Body of pancreas (tissue), 4 donors: ENCODE data around the gene RDX.

ENCODE experiments used
- CTCF ChIP-seq, 7 experiments: fragments of 450-650 bp in 4 of 7; fragments of 200-600 bp in 3 of 7; sonication (generic) in 3 of 7; IDR thresholded peaks; one replicate each; pipeline ENCODE4 v1.5.1; 2016 to 2019; ENCODE audit warnings: antibody characterized with exemption in 7 of 7
- POLR2A ChIP-seq, 3 donors: fragments of 450-650 bp; IDR thresholded peaks; one replicate each; pipeline ENCODE4 v1.6.1; 2016; ENCODE audit warnings: antibody characterized with exemption in 3 of 3, mild to moderate bottlenecking in 2 of 3

DNA sequence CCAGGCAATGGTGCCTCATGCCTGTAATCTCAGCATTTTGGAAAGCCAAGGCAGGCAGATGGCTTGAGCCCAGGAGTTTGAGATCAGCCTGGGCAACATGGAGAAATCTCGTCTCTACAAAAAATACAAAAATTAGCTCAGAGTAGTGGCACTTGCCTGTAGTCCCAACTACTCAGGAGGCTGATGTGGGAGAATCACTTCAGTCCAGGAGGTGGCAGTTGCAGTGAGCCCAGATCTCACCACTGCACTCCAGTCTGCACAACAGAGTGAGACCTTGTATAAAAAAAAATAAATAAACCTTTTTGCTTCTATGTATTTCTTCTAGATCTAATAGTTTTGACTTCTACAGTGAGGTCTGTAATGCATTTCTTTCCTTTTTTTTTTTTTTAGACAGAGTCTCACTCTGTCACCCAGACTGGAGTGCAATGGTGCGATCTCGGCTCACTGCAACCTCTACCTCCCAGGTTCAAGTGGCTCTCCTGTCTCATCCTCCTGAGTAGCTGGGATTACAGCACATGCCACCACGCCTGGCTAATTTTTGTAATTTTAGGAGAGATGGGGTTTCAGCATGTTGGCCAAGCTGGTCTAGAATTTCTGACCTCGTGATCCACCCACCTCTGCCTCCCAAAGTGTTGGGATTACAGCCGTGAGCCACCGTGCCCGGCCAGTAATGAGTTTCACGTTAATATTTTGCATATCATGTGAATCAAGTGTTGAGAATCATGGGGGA, 18.1 kb upstream of the RDX start:
- TF ChIP-seq CTCF (IDR thresholded peaks at IDR 0.05), result no peak
- TF ChIP-seq POLR2A (IDR thresholded peaks at IDR 0.05), result no peak
